H1 (cell line): ENCODE results near the gene LOC101059915.

ENCODE experiments used
- CTCF ChIA-PET: fragments of 300-600 bp; sonication (Branson Sonifier 250); formaldehyde crosslinking; loops from one replicate; lab custom pipeline; 2021; ENCODE audit not compliant: partially characterized antibody; lab: Charles Lee
- POLR2A ChIA-PET: fragments of 300-600 bp; sonication (Branson Sonifier 250); formaldehyde crosslinking; loops from one replicate; lab custom pipeline; 2021; ENCODE audit warnings: inconsistent platforms; ENCODE audit not compliant: partially characterized antibody; lab: Charles Lee
- DNase-seq, 2 experiments: peaks; one replicate each; pipeline versions ENCODE4 v3.0.0 to v3.0.0-alpha.2; 2010 to 2022; ENCODE audit warnings: low spot score in 2 of 2, low read depth in 1 of 2, mixed read lengths in 1 of 2
- FAIRE-seq: peaks from 2 replicates; lab custom pipeline; 2011; peaks lifted over from hg19 to GRCh38; lab: Jason Lieb, UNC
- H2AFZ ChIP-seq: 2 replicates; pipeline ENCODE4 v1.8.1; 2012; ENCODE audit warnings: low read length, inconsistent platforms
- H2AK5ac ChIP-seq: 2 replicates; pipeline ENCODE4 v1.6.1; 2013; ENCODE audit warnings: low read depth, low read length
- H2BK120ac ChIP-seq: replicated peaks from 2 replicates; pipeline ENCODE3; 2013; ENCODE audit warnings: low read depth, low read length, inconsistent platforms
- H2BK12ac ChIP-seq: 2 replicates; pipeline ENCODE4 v1.6.1; 2013; ENCODE audit warnings: low read depth, low read length
- H2BK15ac ChIP-seq: 2 replicates; pipeline ENCODE4 v1.6.1; 2013; ENCODE audit warnings: low read length
- H2BK20ac ChIP-seq: 2 replicates; pipeline ENCODE4 v1.6.1; 2013; ENCODE audit warnings: low read length
- H2BK5ac ChIP-seq: 2 replicates; pipeline ENCODE4 v1.6.1; 2013; ENCODE audit warnings: low read depth, low read length
- H3K14ac ChIP-seq: 2 replicates; pipeline ENCODE4 v1.6.1; 2013; ENCODE audit warnings: inconsistent platforms; ENCODE audit not compliant: insufficient read length
- H3K18ac ChIP-seq: 2 replicates; pipeline ENCODE4 v1.6.1; 2013; ENCODE audit warnings: low read length; ENCODE audit errors: extremely low read depth
- H3K23ac ChIP-seq: 2 replicates; pipeline ENCODE4 v1.6.1; 2013; ENCODE audit warnings: inconsistent platforms; ENCODE audit not compliant: insufficient read length
- H3K23me2 ChIP-seq: 2 replicates; pipeline ENCODE4 v1.6.1; 2013; ENCODE audit warnings: low read depth, low read length
- H3K27ac ChIP-seq: 2 replicates; pipeline ENCODE4 v1.6.1; 2011; ENCODE audit warnings: low read depth, low read length, inconsistent platforms
- H3K27me3 ChIP-seq, 4 experiments: replicated peaks in 1 of 4; 1 replicate in 1 of 4; 2 replicates in 3 of 4; pipeline versions ENCODE4 v1.6.1 to v1.8.1; 2011 to 2013; ENCODE audit warnings: low read length in 3 of 4, mild to moderate bottlenecking in 3 of 4, inconsistent platforms in 2 of 4, mixed read lengths in 2 of 4, moderate library complexity in 1 of 4; ENCODE audit not compliant: control insufficient read depth in 3 of 4, insufficient read depth in 3 of 4; ENCODE audit errors: extremely low read depth in 1 of 4
- H3K36me3 ChIP-seq, 4 experiments: 2 replicates each; pipeline versions ENCODE4 v1.6.1 to v1.8.1; 2011 to 2013; ENCODE audit warnings: mild to moderate bottlenecking in 4 of 4, low read length in 3 of 4, moderate library complexity in 2 of 4, control low read depth in 1 of 4, inconsistent platforms in 1 of 4; ENCODE audit not compliant: insufficient read depth in 4 of 4, control insufficient read depth in 2 of 4
- H3K4ac ChIP-seq: replicated peaks from 2 replicates; pipeline ENCODE3; 2013; ENCODE audit warnings: low read length, low read depth, mixed read lengths, inconsistent platforms; ENCODE audit not compliant: insufficient read length
- H3K4me1 ChIP-seq, 4 experiments: replicated peaks in 1 of 4; 1 replicate in 1 of 4; 2 replicates in 3 of 4; pipeline versions ENCODE4 v1.6.1 to v1.8.1; 2011 to 2013; ENCODE audit warnings: low read length in 3 of 4, inconsistent platforms in 2 of 4, mixed read lengths in 1 of 4; ENCODE audit not compliant: insufficient read depth in 4 of 4, control insufficient read depth in 3 of 4
- H3K4me2 ChIP-seq, 2 experiments: 2 replicates each; pipeline versions ENCODE4 v1.6.1 to v1.8.1; 2011 to 2013; ENCODE audit warnings: low read depth in 2 of 2, low read length in 2 of 2, control low read depth in 1 of 2, inconsistent platforms in 1 of 2, mild to moderate bottlenecking in 1 of 2; ENCODE audit not compliant: insufficient read depth in 1 of 2
- H3K4me3 ChIP-seq, 4 experiments: fragments of 200-600, 300-600 bp in 1 of 4; sonication (generic), shearing (Covaris generic), sonication (Bioruptor Twin) in 1 of 4; 2 replicates each; pipeline versions ENCODE4 v1.5.1 to v1.8.1; 2011 to 2016; ENCODE audit warnings: low read length in 4 of 4, low read depth in 3 of 4, control low read depth in 2 of 4, inconsistent platforms in 2 of 4, mild to moderate bottlenecking in 2 of 4, mixed read lengths in 1 of 4, moderate library complexity in 1 of 4; ENCODE audit not compliant: insufficient read depth in 2 of 4; ENCODE audit errors: extremely low read depth in 1 of 4
- H3K56ac ChIP-seq: replicated peaks from 2 replicates; pipeline ENCODE3; 2013; ENCODE audit warnings: low read depth, mild to moderate bottlenecking, mixed read lengths, low read length, inconsistent platforms; ENCODE audit not compliant: insufficient read length
- H3K79me1 ChIP-seq: 2 replicates; pipeline ENCODE4 v1.6.1; 2013; ENCODE audit warnings: low read depth, low read length, control low read depth
- H3K79me2 ChIP-seq, 2 experiments: 2 replicates each; pipeline versions ENCODE4 v1.6.1 to v1.8.1; 2012 to 2013; ENCODE audit warnings: low read length in 2 of 2, mild to moderate bottlenecking in 2 of 2, inconsistent platforms in 1 of 2; ENCODE audit not compliant: insufficient read depth in 2 of 2, control insufficient read depth in 1 of 2
- H3K9ac ChIP-seq, 4 experiments: replicated peaks in 1 of 4; 1 replicate in 1 of 4; 2 replicates in 3 of 4; pipeline versions ENCODE4 v1.6.1 to v1.8.1; 2011 to 2013; ENCODE audit warnings: low read depth in 3 of 4, low read length in 3 of 4, control low read depth in 2 of 4, mild to moderate bottlenecking in 2 of 4, moderate library complexity in 2 of 4, inconsistent platforms in 1 of 4; ENCODE audit errors: extremely low read depth in 1 of 4
- H3K9me3 ChIP-seq, 2 experiments: 2 replicates each; pipeline versions ENCODE4 v1.6.1 to v1.8.1; 2012 to 2013; ENCODE audit warnings: mild to moderate bottlenecking in 2 of 2, moderate library complexity in 2 of 2, control low read depth in 1 of 2, inconsistent platforms in 1 of 2, low read depth in 1 of 2, low read length in 1 of 2, mixed read lengths in 1 of 2; ENCODE audit not compliant: insufficient read depth in 2 of 2
- H4K20me1 ChIP-seq, 2 experiments: replicated peaks in 1 of 2; 2 replicates each; pipeline versions ENCODE3 to v1.8.1; 2011 to 2013; ENCODE audit warnings: inconsistent platforms in 2 of 2, low read length in 2 of 2, mild to moderate bottlenecking in 1 of 2; ENCODE audit not compliant: insufficient read depth in 2 of 2, control insufficient read depth in 1 of 2
- H4K5ac ChIP-seq: 2 replicates; pipeline ENCODE4 v1.6.1; 2013; ENCODE audit warnings: low read length, low read depth, mixed read lengths, inconsistent platforms; ENCODE audit not compliant: insufficient read length
- H4K8ac ChIP-seq: 2 replicates; pipeline ENCODE4 v1.8.0; 2013; ENCODE audit warnings: mild to moderate bottlenecking, moderate library complexity, low read length, inconsistent platforms; ENCODE audit not compliant: insufficient read depth; ENCODE audit errors: extremely low read depth
- H4K91ac ChIP-seq: replicated peaks from 2 replicates; pipeline ENCODE3; 2013; ENCODE audit warnings: low read length, mixed read lengths, inconsistent platforms; ENCODE audit not compliant: insufficient read length
- CTBP2 ChIP-seq: IDR thresholded peaks from 2 replicates; pipeline ENCODE4 v1.7.0; 2011; ENCODE audit warnings: borderline replicate concordance, mild to moderate bottlenecking, moderate library complexity, mixed read lengths, low read length; ENCODE audit not compliant: insufficient read depth, insufficient read length
- JUN ChIP-seq: IDR thresholded peaks from 2 replicates; pipeline ENCODE4 v1.6.1; 2011; ENCODE audit warnings: low read depth, mild to moderate bottlenecking, improper control_type of control experiment, low read length
- NRF1 ChIP-seq: IDR thresholded peaks from 2 replicates; pipeline ENCODE4 v1.6.1; 2011; ENCODE audit warnings: mild to moderate bottlenecking, low read depth, low read length, improper control_type of control experiment
- PHF8 ChIP-seq: fragments of 200-600 bp; sonication (generic); conservative IDR thresholded peaks from 2 replicates; pipeline ENCODE4 v1.7.1; 2012; ENCODE audit warnings: low read depth, mild to moderate bottlenecking, inconsistent platforms, low read length, moderate library complexity
- SIRT6 ChIP-seq: IDR thresholded peaks from one replicate; pipeline ENCODE4 v1.7.1; 2012; ENCODE audit warnings: low read length, inconsistent platforms
- SIX5 ChIP-seq: IDR thresholded peaks from 2 replicates; pipeline ENCODE4 v1.6.1; 2011; ENCODE audit warnings: mild to moderate bottlenecking, low read depth, low read length
- SP2 ChIP-seq: IDR thresholded peaks from 2 replicates; pipeline ENCODE4 v1.6.1; 2012; ENCODE audit warnings: mild to moderate bottlenecking, low read length, inconsistent platforms
- SP4 ChIP-seq: IDR thresholded peaks from 2 replicates; pipeline ENCODE4 v1.6.1; 2012; ENCODE audit warnings: low read length, inconsistent platforms
- SUZ12 ChIP-seq: fragments of 200-600 bp; sonication (generic); IDR thresholded peaks from 2 replicates; pipeline ENCODE4 v1.6.1; 2012; ENCODE audit warnings: mild to moderate bottlenecking, inconsistent platforms, low read length, moderate library complexity, mixed read lengths
- TAF7 ChIP-seq: optimal IDR thresholded peaks from 2 replicates; pipeline ENCODE3; 2011; ENCODE audit warnings: low read depth, mild to moderate bottlenecking, inconsistent platforms, low read length, moderate library complexity, borderline replicate concordance
- TCF12 ChIP-seq: IDR thresholded peaks from 2 replicates; pipeline ENCODE4 v1.6.1; 2011; ENCODE audit warnings: low read depth, mild to moderate bottlenecking, low read length
- TEAD4 ChIP-seq: IDR thresholded peaks from 2 replicates; pipeline ENCODE4 v1.6.1; 2012; ENCODE audit warnings: low read depth, low read length, inconsistent platforms, mixed read lengths
- WGBS, 2 experiments: shearing (Covaris generic) in 1 of 2; methylation state at CpG; one replicate each; pipeline versions ENCODE4 v1.1.6 to v1.1.7; 2013 to 2015; ENCODE audit warnings: low lambda C conversion rate in 2 of 2, mixed read lengths in 2 of 2, inconsistent platforms in 1 of 2, low coverage in 1 of 2, missing lambda C conversion rate in 1 of 2; ENCODE audit not compliant: insufficient replicate concordance in 2 of 2, insufficient coverage in 1 of 2, insufficient read length in 1 of 2; ENCODE audit errors: extremely low coverage in 1 of 2, missing lambda C conversion rate in 1 of 2; 5-methylcytosine and 5-hydroxymethylcytosine counted together
- TF ChIP-seq, protein P1 (sequence below), 3 experiments: IDR thresholded peaks; 1 replicate in 2 of 3; 2 replicates in 1 of 3; pipeline versions ENCODE4 v1.5.1 to v1.6.1; 2011; ENCODE audit warnings: low read length in 3 of 3, mild to moderate bottlenecking in 3 of 3, inconsistent platforms in 2 of 3, low read depth in 1 of 3, moderate library complexity in 1 of 3; ENCODE audit not compliant: insufficient read depth in 1 of 3; ENCODE audit errors: control extremely low read depth in 1 of 3

The LOC101059915 gene

DNA sequence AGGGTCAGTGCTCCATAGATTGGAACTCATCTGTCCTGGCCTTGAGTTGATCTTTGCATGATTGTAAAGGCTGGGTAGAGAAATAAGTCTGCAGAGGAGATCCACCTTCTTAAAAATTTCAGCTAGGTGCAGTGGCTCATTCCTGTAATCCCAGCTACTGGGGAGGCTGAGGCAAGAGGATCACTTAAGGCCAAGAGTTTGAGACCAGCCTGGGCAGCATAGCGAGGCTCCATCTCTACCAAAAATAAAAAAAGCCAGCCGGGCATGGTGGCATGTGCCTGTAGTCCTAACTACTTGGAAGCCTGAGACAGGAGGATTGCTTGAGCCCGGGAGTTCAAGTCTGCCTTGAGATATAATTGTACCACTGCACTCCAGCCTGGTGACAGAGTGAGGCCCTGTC lies 48.6 kb upstream of the LOC101059915 start:
- no peaks in the 10 kb centered on the region for H3K27me3 ChIP-seq
- no peak overlapping the region for H2BK20ac ChIP-seq
- DNase-seq (no peak), FAIRE-seq (no peak)
- no peak overlapping the region for H3K23ac ChIP-seq
- no peak overlapping the region for H4K5ac ChIP-seq
- H2AK5ac ChIP-seq = no peak overlapping the region
- WGBS, 2 experiments = 90% methylated on average over 2 of the region's 3 CpGs; no CpG with 5 or more reads in 1 of the 2 experiments
- H4K91ac ChIP-seq = no peak overlapping the region
- H3K4me1 ChIP-seq = peaks cover 0 to 5% (median 0%) of the 10 kb centered on the region in 4 experiments; a peak in 1 of 7 replicates
- no peaks in the 10 kb centered on the region for H3K23me2 ChIP-seq
- no peaks in the 10 kb centered on the region for H4K20me1 ChIP-seq
- H2AFZ ChIP-seq = no peak overlapping the region
- CTCF ChIA-PET = interaction anchor here (0.7 kb wide), 1 partner anchor 45 kb away, joined by 3 read pairs; no protein-coding TSS in a partner anchor
- H3K4me2 ChIP-seq = no peak overlapping the region
- H3K9me3 ChIP-seq = no peaks in the 10 kb centered on the region
- no peaks in the 10 kb centered on the region for H3K36me3 ChIP-seq
- H2BK5ac ChIP-seq = no peak overlapping the region
- H2BK120ac ChIP-seq = no peak overlapping the region
- no peaks in the 10 kb centered on the region for H3K79me1 ChIP-seq
- H3K4me3 ChIP-seq = no peak overlapping the region
- H3K9ac ChIP-seq = no peak overlapping the region
- H3K14ac ChIP-seq = no peak overlapping the region
- H3K27ac ChIP-seq = no peak overlapping the region
- no peak overlapping the region for H3K18ac ChIP-seq
- H2BK12ac ChIP-seq = no peak overlapping the region
- POLR2A ChIA-PET = no interaction called here
- H3K79me2 ChIP-seq = no peaks in the 10 kb centered on the region
- no peak overlapping the region for H3K4ac ChIP-seq
- H4K8ac ChIP-seq = no peak overlapping the region
- H3K56ac ChIP-seq = no peak overlapping the region
- no peak overlapping the region for H2BK15ac ChIP-seq
- TF ChIP-seq SUZ12 (no peak), TCF12 (no peak), SP4 (no peak), TAF7 (no peak), SP2 (no peak), TEAD4 (no peak), CTBP2 (no peak), SIX5 (no peak), SIRT6 (no peak), NRF1 (no peak), JUN (no peak), PHF8 (no peak)
- TF ChIP-seq, protein P1, sequence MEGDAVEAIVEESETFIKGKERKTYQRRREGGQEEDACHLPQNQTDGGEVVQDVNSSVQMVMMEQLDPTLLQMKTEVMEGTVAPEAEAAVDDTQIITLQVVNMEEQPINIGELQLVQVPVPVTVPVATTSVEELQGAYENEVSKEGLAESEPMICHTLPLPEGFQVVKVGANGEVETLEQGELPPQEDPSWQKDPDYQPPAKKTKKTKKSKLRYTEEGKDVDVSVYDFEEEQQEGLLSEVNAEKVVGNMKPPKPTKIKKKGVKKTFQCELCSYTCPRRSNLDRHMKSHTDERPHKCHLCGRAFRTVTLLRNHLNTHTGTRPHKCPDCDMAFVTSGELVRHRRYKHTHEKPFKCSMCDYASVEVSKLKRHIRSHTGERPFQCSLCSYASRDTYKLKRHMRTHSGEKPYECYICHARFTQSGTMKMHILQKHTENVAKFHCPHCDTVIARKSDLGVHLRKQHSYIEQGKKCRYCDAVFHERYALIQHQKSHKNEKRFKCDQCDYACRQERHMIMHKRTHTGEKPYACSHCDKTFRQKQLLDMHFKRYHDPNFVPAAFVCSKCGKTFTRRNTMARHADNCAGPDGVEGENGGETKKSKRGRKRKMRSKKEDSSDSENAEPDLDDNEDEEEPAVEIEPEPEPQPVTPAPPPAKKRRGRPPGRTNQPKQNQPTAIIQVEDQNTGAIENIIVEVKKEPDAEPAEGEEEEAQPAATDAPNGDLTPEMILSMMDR (IDR thresholded peaks at IDR 0.05; ENCODE audit: control extremely low read depth in 1 of 3, insufficient read depth in 1 of 3, low read depth in 1 of 3, low read length in 3 of 3) = no peak
